Medulla oblongata (tissue), 1 donor: ENCODE data around the gene BIK.
"Not testable (repeated sequence)": the region's sequence is repeated elsewhere in the genome, so short reads cannot be mapped to it uniquely, and the experiment has no call there.

ENCODE experiments used
- DNase-seq: peaks from one replicate; pipeline ENCODE4 v3.0.0-alpha.2; 2015; ENCODE audit errors: extremely low spot score

BIK gene

GRCh38 chr22:43136255-43136654, 25.7 kb downstream of the BIK start:
- no peak for DNase-seq

GRCh38 chr22:43136801-43137200, 26.3 kb downstream of the BIK start:
- DNase-seq = no peak

DNA sequence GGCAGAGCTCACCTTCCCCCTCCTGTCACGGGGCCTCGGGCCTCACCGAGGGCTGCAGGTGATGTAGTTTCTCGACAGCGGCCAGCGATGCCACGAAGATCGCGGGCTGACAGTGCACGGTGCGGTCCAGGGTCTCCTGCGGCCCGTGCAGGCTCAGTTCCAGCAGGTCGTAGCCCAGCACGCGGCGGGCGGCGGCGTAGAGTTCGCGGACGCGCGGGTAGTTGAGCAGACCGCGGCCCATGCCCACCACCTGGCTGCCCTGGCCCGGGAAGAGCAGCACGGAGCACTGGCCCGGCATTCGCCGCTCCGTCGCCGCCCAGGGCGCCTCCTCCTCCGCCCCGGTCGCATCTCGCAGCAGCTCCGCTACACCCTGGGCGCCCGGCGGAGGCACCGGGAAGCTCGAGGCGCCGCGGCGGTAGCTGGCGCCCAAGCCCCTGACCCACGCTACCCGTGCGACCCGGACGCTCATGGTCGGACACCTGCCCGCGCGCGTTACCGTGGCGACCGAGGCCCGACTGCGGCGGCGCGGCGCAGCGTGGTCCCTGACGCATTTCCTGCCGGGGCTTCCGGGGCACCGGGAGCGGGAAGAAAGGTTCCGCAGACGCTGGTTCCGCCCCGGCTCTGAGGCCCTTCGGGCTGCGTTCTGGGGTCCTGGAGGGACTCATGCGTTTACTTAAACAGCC, 32.5 kb downstream of the BIK start, which contains the start of gene MCAT:
Gene MCAT (minus strand): TSS at position 519 of the 683 bp plus-strand sequence. CDS start 50 bp downstream, at position 469.
- DNase-seq = peak; percentile 83

- no peak for DNase-seq
These were observed 34.4 kb downstream of the BIK start for GRCh38 chr22:43144949-43145348.

- not testable (repeated sequence) for DNase-seq
These were observed 34.8 kb downstream of the BIK start for GRCh38 chr22:43145371-43145770.

DNA sequence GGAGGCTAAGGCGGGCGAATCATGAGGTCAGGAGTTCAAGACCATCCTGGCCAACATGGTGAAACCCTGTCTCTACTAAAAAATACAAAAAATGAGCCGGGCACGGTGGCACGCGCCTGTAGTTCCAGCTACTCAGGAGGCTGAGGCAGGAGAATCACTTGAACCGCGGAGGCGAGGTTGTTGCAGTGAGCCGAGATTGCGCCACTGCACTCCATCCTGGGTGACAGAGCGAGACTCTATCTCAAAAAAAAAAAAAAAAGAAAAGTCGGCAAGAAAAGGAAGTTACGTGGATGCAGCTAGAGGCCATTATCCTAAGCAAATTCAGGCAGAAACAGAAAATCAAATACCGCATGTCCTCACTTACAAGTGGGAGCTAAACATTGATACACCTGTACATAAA, 35.8 kb downstream of the BIK start:
- not testable (repeated sequence) for DNase-seq

DNA sequence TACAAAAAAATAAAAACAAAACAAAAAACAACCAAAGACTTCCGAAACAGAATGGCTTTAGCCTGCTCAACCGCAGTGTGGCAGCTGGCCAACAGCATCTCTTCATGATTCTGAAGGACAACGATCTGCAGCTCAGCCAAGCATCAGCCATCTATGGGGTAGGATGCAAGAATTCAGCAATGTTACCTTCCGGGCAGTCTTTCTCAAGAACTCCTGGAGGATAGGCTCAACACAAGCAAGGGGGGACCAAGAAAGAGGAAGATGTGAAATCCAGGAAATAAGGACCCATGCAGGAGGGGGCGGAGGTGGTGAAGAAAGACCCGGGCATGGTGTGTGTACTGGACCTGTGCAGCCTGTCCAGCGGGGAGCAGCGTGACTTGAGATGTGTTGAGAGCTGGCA, 37.3 kb downstream of the BIK start:
- peak; percentile 33 for DNase-seq

DNA sequence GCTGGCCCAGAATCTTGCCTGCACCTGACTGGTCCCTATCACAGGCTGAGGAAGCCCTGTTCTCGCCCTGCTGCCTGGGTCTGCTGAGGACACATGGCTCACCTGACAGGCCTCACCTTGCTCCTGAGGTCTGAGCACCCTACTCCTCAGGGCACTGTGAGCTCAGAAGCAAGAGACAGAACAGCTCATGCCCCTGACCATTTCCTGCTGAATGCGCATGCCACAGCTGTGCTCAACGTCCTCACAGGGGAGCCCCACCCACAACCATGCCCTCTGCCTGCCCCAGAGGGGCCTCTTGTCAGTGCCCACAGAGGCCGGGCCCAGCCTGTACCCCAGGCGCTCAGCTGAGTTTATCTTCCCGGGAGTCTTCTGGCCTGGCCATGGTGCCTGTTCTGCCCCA, 38.0 kb downstream of the BIK start:
- no peak for DNase-seq

DNA sequence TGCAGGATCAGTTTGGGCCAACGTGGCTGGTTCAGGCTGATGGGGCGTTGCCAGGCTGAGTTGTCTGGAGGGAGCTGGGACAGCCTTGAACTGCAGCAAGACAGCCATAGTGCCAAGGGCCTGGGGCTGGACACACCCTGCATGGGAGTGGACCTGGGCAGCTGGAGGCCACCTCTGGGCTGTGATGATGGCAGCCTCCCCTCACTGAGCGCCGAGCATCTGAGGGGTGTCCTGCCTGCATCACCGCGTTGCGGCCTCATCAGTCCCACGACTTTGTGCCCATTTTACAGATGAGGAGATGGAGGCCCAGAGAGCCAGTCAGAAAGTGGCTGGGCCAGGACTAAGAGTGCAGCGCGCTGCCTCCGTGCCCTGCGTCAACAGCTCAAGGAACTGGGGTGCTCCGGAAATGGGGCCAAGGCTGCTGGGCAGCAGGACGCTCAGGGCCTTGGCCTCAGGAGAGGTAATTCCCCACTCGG, 40.2 kb downstream of the BIK start:
- DNase-seq = no peak

- DNase-seq = peak; percentile 83
These were observed 40.9 kb downstream of the BIK start, which contains the start of gene TSPO for GRCh38 chr22:43151251-43152002. Gene TSPO, plus strand, starts transcription at chr22:43151559. Its CDS starts 7,680 bp downstream, at chr22:43159239.

- DNase-seq = no peak
These were observed 41.4 kb downstream of the BIK start for GRCh38 chr22:43152003-43152356.

DNA sequence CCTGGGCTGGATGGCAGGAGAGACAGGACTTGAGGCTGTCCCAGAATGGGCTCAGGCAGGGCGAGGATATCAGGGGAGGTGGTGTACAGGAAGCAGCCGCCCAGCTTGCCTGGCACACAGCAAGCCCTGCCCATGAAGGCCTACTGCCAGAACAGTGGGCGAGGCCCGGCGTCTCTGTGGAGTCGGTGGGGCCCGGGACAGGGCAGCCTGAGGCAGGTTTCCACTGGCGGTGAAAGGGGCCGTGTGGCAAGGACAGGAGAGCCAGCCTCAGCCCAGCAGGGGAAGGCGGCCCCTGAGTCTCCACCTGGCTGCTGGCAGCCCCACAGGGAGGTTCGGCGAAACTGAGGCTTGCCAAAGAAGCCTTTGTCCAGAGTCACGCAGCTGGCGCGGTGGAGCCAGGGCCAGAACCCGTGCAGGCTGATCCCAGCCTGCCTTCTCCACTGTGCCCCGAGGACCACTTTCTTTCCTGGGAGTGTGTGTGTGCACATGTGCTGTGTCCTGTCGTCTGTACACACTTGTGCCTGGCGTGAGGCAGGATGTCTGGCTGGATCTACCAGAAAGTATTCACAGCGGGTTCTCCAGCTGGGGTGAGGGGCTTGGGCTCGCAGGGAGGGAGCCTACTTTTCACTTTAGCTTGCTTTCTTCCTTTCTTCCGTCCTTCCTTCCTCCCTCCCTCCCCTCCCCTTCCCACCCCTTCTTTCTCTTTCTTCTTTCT, 42.0 kb downstream of the BIK start:
- DNase-seq = peak; percentile 59

GRCh38 chr22:43153899-43154298, 43.3 kb downstream of the BIK start:
- no peak for DNase-seq

GRCh38 chr22:43154887-43155536, 44.5 kb downstream of the BIK start:
- peak; percentile 49 for DNase-seq

DNA sequence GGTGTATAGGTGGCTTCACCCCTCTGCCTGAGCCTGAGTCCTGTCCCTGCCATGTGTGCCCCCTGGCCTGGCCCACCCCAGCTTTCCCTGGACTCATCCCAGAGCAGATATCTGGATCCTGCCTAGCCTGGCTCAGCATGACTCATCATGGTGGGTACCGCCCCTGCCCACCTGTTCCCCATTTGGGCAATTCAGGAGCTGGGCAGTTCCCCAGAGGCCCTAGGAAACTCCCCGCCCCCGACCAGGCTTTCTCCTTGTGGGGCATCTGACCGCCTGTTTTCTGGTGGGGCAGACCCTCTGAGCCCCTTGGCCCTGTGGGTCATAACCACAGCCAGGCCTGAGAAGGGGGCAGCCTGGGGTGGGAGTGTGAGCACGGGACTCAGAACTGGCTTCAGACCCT, 45.2 kb downstream of the BIK start:
- DNase-seq = no peak

DNA sequence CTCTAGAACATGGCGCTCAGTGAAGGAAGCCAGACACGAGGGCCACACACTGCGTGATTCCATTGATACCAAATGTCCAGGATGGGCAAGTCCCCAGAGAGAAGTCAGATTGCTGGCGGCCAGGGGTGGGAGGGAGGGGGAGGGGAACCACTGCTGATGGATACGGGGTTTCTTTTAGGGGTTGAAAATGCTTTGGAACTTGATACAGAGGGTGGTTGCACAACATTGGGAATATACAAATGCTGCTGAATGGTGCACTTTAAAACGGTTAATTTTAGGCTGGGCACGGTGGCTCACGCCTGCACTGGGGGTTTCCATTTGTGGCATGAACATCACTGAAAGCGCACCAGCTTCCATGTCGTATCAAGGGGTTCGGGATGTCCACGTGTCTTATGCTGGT, 45.9 kb downstream of the BIK start:
- no peak for DNase-seq

GRCh38 chr22:43157874-43158546, 47.5 kb downstream of the BIK start:
- no peak for DNase-seq

DNA sequence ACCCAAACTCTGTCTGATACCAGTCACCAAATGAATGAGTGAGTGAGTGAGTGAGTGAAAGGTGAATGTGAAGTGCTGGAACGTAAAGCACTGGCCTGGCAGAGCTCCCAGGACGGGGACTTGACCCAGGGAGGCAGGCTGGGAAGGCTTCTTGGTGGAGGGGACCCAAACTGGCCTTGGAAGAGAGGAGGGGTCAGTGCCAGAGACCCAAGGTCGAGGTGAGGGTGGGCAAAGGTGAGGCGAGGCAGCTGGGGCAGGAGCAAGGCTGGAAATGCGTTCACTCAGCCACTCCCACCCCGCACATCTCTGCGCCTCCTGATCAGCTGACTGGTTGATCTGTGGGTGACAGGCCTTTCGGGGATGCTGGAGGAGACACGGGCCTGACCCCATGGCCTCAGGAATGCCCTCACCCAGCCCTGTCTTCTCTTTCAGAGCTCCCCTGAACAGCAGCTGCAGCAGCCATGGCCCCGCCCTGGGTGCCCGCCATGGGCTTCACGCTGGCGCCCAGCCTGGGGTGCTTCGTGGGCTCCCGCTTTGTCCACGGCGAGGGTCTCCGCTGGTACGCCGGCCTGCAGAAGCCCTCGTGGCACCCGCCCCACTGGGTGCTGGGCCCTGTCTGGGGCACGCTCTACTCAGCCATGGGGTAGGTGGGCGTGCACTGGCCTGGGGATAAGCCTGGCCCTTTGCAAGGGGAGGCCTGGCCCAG, 48.4 kb downstream of the BIK start:
- DNase-seq = no peak

DNA sequence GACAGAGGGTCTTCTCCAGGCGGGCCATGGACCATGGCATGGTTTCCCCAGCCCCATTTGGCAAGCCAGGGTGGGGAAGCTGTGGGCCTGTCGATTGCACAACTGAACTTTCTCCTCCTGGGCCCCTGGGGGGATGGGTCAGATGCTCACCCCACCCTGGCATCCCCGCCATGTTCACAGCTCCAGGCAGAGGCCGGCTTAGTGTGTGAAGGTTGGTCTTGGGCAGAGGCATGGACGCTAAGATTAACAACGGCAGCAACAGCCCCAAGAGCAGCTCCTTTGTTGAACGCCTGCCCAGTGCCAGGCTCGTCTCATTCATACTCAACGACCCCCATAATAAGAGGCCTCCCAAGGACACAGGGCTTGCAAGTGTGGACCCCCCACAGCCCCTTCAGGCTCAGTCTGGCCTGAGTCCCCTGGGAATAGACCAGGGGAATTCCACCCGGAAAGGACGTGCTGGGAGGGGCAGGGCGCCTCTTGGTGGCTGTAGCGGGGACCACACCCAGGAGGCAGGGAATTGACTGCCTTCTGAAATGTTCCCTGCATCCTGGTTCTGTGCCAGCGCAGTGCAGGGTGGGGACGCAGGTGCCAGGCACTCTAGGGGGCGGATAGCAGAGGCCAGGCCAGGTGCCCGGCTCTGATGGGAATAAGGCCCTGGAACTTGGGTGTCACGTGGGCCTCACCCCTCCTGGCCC, 49.1 kb downstream of the BIK start:
- DNase-seq = no peak

GRCh38 chr22:43160497-43161126, 50.1 kb downstream of the BIK start:
- no peak for DNase-seq
